Neural progenitor cell (in vitro differentiated cells): Measurements from ENCODE around the gene CARD11. TPM values are rescaled to one million over a fixed set of nuclear protein-coding genes. Genes with fewer than 3 reads are reported as not detected.
A peak's percentile ranks its signal among the peaks of the same experiment; 100 is the strongest.

Source experiments
- DNase-seq: peaks from one replicate; pipeline ENCODE4 v3.0.0-alpha.2; 2016; ENCODE audit warnings: low spot score
- H2AFZ ChIP-seq: fragments of 200-600 bp; sonication (generic); replicated peaks from 2 replicates; pipeline ENCODE4 v1.6.1; 2016; ENCODE audit warnings: antibody characterized with exemption
- H3F3A ChIP-seq: fragments of 200-600 bp; sonication (generic); 2 replicates; pipeline ENCODE4 v1.6.1; 2016; ENCODE audit warnings: antibody characterized with exemption, low read depth
- H3K27ac ChIP-seq: fragments of 200-600 bp; sonication (generic); 2 replicates; pipeline ENCODE4 v1.5.1; 2016; ENCODE audit warnings: mild to moderate bottlenecking
- H3K27me3 ChIP-seq: fragments of 200-600 bp; sonication (generic); 2 replicates; pipeline ENCODE4 v1.6.1; 2016; ENCODE audit warnings: mild to moderate bottlenecking, moderate library complexity
- H3K36me3 ChIP-seq: fragments of 200-600 bp; sonication (generic); 2 replicates; pipeline ENCODE4 v1.5.1; 2016
- H3K4me1 ChIP-seq: fragments of 200-600 bp; sonication (generic); 2 replicates; pipeline ENCODE4 v1.6.1; 2016; ENCODE audit warnings: mixed run types
- H3K4me2 ChIP-seq: fragments of 200-600 bp; sonication (generic); 2 replicates; pipeline ENCODE4 v1.6.1; 2016
- H3K4me3 ChIP-seq: fragments of 200-600 bp; sonication (generic); 2 replicates; pipeline ENCODE4 v1.5.1; 2016
- H3K79me2 ChIP-seq: fragments of 200-600 bp; sonication (generic); 2 replicates; pipeline ENCODE4 v1.6.1; 2016; ENCODE audit warnings: low read depth
- H3K9ac ChIP-seq: fragments of 200-600 bp; sonication (generic); 2 replicates; pipeline ENCODE4 v1.6.1; 2016
- H3K9me3 ChIP-seq: fragments of 200-600 bp; sonication (generic); 2 replicates; pipeline ENCODE4 v1.5.1; 2016; ENCODE audit warnings: low read depth
- H4K20me1 ChIP-seq: fragments of 200-600 bp; sonication (generic); 2 replicates; pipeline ENCODE4 v1.6.1; 2016; ENCODE audit warnings: low read depth
- H3K27ac Mint-ChIP-seq: 3 replicates; pipeline ENCODE4 v1.8.0; 2021; ENCODE audit warnings: mixed read lengths
- H3K27me3 Mint-ChIP-seq: 2 replicates; pipeline ENCODE4 v1.8.0; 2022; ENCODE audit warnings: low read depth, mild to moderate bottlenecking, inconsistent platforms, moderate library complexity, mixed read lengths; ENCODE audit not compliant: insufficient read depth
- H3K36me3 Mint-ChIP-seq: 3 replicates; pipeline ENCODE4 v1.8.0; 2021; ENCODE audit warnings: mixed read lengths
- H3K4me1 Mint-ChIP-seq: 3 replicates; pipeline ENCODE4 v1.8.0; 2021; ENCODE audit warnings: mixed read lengths
- H3K4me3 Mint-ChIP-seq: 3 replicates; pipeline ENCODE4 v1.8.0; 2021; ENCODE audit warnings: mild to moderate bottlenecking, moderate library complexity, mixed read lengths
- H3K9me3 Mint-ChIP-seq: 3 replicates; pipeline ENCODE4 v1.8.0; 2020; ENCODE audit warnings: mixed read lengths
- CTCF ChIP-seq: fragments of 200-600 bp; sonication (generic); IDR thresholded peaks from 2 replicates; pipeline ENCODE4 v1.5.1; 2017; ENCODE audit warnings: antibody characterized with exemption, mild to moderate bottlenecking
- EZH2 ChIP-seq: fragments of 200-600 bp; sonication (generic); IDR thresholded peaks from 2 replicates; pipeline ENCODE4 v1.6.1; 2017; ENCODE audit warnings: antibody characterized with exemption, mild to moderate bottlenecking, moderate library complexity
- EZH2phosphoT487 ChIP-seq: fragments of 200-600 bp; sonication (generic); IDR thresholded peaks from 2 replicates; pipeline ENCODE4 v1.6.1; 2017; ENCODE audit warnings: antibody characterized with exemption
- total RNA-seq: library from RNA; depleted of rRNA; stranded (reverse); fragments of >200 nt; gene quantifications from 2 replicates; pipeline ENCODE4 v1.2.3, GENCODE V29; 2015; ENCODE audit warnings: low replicate concordance

CARD11 gene
- total RNA-seq, 1 donor from 2014 or later: 0.75 TPM

GRCh38 chr7:2978408-2978807 is 65.3 kb downstream of the CARD11 start:
- Histone ChIP-seq H3K36me3 (no peaks in the 10 kb centered on the region), H4K20me1 (no peaks in the 10 kb centered on the region), H3K4me2 (peak overlapping the region; percentile 3), H3K79me2 (no peaks in the 10 kb centered on the region), H3K4me3 (no peak overlapping the region), H3K9me3 (no peaks in the 10 kb centered on the region), H3K27ac (no peak overlapping the region), H2AFZ (no peak overlapping the region), H3K4me1 (peaks cover 11% of the 10 kb centered on the region), H3F3A (no peaks in the 10 kb centered on the region), H3K9ac (no peak overlapping the region), H3K27me3 (no peaks in the 10 kb centered on the region)
- Mint-ChIP-seq H3K9me3 (peaks cover 2% of the 10 kb centered on the region), H3K27ac (no peak overlapping the region), H3K27me3 (peaks cover 14% of the 10 kb centered on the region), H3K36me3 (no peaks in the 10 kb centered on the region), H3K4me3 (no peak overlapping the region), H3K4me1 (peaks cover 11% of the 10 kb centered on the region)
- TF ChIP-seq EZH2phosphoT487 (no peak), EZH2 (no peak), CTCF (no peak)
- no peak for DNase-seq

- H4K20me1 ChIP-seq: no peaks in the 10 kb centered on the region
- Mint-ChIP-seq H3K4me1 (peaks cover 11% of the 10 kb centered on the region), H3K27ac (no peak overlapping the region), H3K4me3 (no peak overlapping the region), H3K27me3 (peaks cover 7% of the 10 kb centered on the region), H3K36me3 (no peaks in the 10 kb centered on the region), H3K9me3 (no peaks in the 10 kb centered on the region)
- H3K79me2 ChIP-seq: no peaks in the 10 kb centered on the region
- no peak overlapping the region for H3K9ac ChIP-seq
- no peak for DNase-seq
- no peaks in the 10 kb centered on the region for H3K9me3 ChIP-seq
- no peaks in the 10 kb centered on the region for H3F3A ChIP-seq
- H3K27ac ChIP-seq: no peak overlapping the region
- H3K4me3 ChIP-seq: no peak overlapping the region
- peaks cover 11% of the 10 kb centered on the region for H3K4me1 ChIP-seq
- TF ChIP-seq EZH2phosphoT487 (no peak), EZH2 (no peak), CTCF (no peak)
- no peaks in the 10 kb centered on the region for H3K27me3 ChIP-seq
- no peak overlapping the region for H3K4me2 ChIP-seq
- no peaks in the 10 kb centered on the region for H3K36me3 ChIP-seq
- peak overlapping the region; percentile 37 for H2AFZ ChIP-seq
Observed at GRCh38 chr7:2975821-2976371, 67.8 kb downstream of the CARD11 start.

- Histone ChIP-seq H3K9me3 (no peaks in the 10 kb centered on the region), H3K36me3 (no peaks in the 10 kb centered on the region), H3K27ac (no peak overlapping the region), H3K4me1 (peaks cover 7% of the 10 kb centered on the region), H3F3A (no peaks in the 10 kb centered on the region), H3K4me3 (no peak overlapping the region), H3K27me3 (no peaks in the 10 kb centered on the region), H3K4me2 (no peak overlapping the region), H2AFZ (no peak overlapping the region), H3K9ac (no peak overlapping the region), H3K79me2 (no peaks in the 10 kb centered on the region), H4K20me1 (no peaks in the 10 kb centered on the region)
- TF ChIP-seq CTCF: no peak
- no peak for TF ChIP-seq EZH2
- no peak for TF ChIP-seq EZH2phosphoT487
- Mint-ChIP-seq H3K9me3 (no peaks in the 10 kb centered on the region), H3K36me3 (no peaks in the 10 kb centered on the region), H3K4me1 (peaks cover 10% of the 10 kb centered on the region), H3K27me3 (peaks cover 5% of the 10 kb centered on the region), H3K27ac (no peak overlapping the region), H3K4me3 (no peak overlapping the region)
- DNase-seq: no peak
Observed at GRCh38 chr7:2974093-2974819, 69.4 kb downstream of the CARD11 start.
